Heart left ventricle (tissue), 16 donors: ENCODE results near the gene IDUA. TPM values are rescaled to one million over a fixed set of nuclear protein-coding genes. Genes with fewer than 3 reads are reported as not detected.
A peak's percentile ranks its signal among the peaks of the same experiment; 100 is the strongest.

ENCODE experiments used
- ATAC-seq, 4 donors: fragments of 200-7000 bp; cut with Tn5 transposase; one replicate each; pipeline ENCODE4 v1.9.1; 2020 to 2022; ENCODE audit warnings: moderate library complexity in 4 of 4, mild to moderate bottlenecking in 3 of 4, moderate number of reproducible peaks in 1 of 4
- DNase-seq, 5 donors: peaks; one replicate each; pipeline ENCODE4 v3.0.0-alpha.2; 2020
- H3K27ac ChIP-seq, 12 donors: fragments of 200-600 bp; sonication (generic) in 4 of 12; one replicate each; pipeline versions ENCODE4 v1.5.0 to v1.8.0; 2016 to 2022; ENCODE audit warnings: mild to moderate bottlenecking in 2 of 12
- H3K27me3 ChIP-seq, 9 donors: fragments of 200-600 bp; sonication (generic) in 2 of 9; one replicate each; pipeline versions ENCODE4 v1.5.1 to v1.8.0; 2016 to 2022; ENCODE audit warnings: mild to moderate bottlenecking in 3 of 9
- H3K36me3 ChIP-seq, 9 donors: fragments of 200-600 bp; sonication (generic) in 2 of 9; one replicate each; pipeline versions ENCODE4 v1.5.0 to v1.8.0; 2018 to 2022; ENCODE audit warnings: mild to moderate bottlenecking in 2 of 9
- H3K4me1 ChIP-seq, 12 donors: fragments of 200-600 bp; sonication (generic) in 4 of 12; one replicate each; pipeline versions ENCODE4 v1.5.0 to v1.8.0; 2016 to 2022; ENCODE audit warnings: mild to moderate bottlenecking in 3 of 12
- H3K4me3 ChIP-seq, 12 donors: fragments of 200-600 bp; sonication (generic) in 4 of 12; one replicate each; pipeline versions ENCODE4 v1.5.0 to v1.8.0; 2017 to 2022; ENCODE audit warnings: mild to moderate bottlenecking in 9 of 12, moderate library complexity in 4 of 12
- H3K9me3 ChIP-seq, 12 donors: fragments of 200-600 bp; sonication (generic) in 4 of 12; one replicate each; pipeline versions ENCODE4 v1.5.0 to v1.8.0; 2016 to 2022; ENCODE audit warnings: mild to moderate bottlenecking in 1 of 12
- CTCF ChIP-seq, 12 donors: fragments of 200-600 bp; sonication (generic) in 4 of 12; IDR thresholded peaks; one replicate each; pipeline versions ENCODE4 v1.5.0 to v1.8.0; 2018 to 2022; ENCODE audit warnings: antibody characterized with exemption in 12 of 12, mild to moderate bottlenecking in 5 of 12
- POLR2A ChIP-seq, 2 donors: fragments of 450-650 bp; IDR thresholded peaks; one replicate each; pipeline ENCODE4 v1.6.1; 2017; ENCODE audit warnings: antibody characterized with exemption in 2 of 2, mild to moderate bottlenecking in 2 of 2, moderate library complexity in 2 of 2
- WGBS, 4 donors: extraction: QIAGEN DNeasy Blood & Tissue Kit in 2 of 4; methylation state at CpG; one replicate each; pipeline versions ENCODE4 v1.1.5 to v1.1.7; 2013 to 2018; 5-methylcytosine and 5-hydroxymethylcytosine counted together
- intact Hi-C, 10 donors: fragments of 100-400 bp; cut with DNase I; formaldehyde crosslinking; loops; one replicate each; pipeline versions ENCODE4 v1.11.1 to v1.14.2; 2022
- polyA plus RNA-seq, 2 donors: library from polyadenylated mRNA; stranded (reverse); fragments of 200-250 nt; gene quantifications; one replicate each; pipeline ENCODE4 v1.2.3, GENCODE V29; 2013
- total RNA-seq, 9 donors: library from RNA; depleted of rRNA in 2 of 9; stranded (reverse); fragments of >200 nt in 2 of 9; fragmentation: NEBNext Ultra II Directional in 3 of 9; extraction: Animal tissue kit (Norgen Biotek cat#: 25700) in 3 of 9; gene quantifications; one replicate each; pipeline versions ENCODE4 v1.1.0 to v1.2.4, GENCODE V29; 2016 to 2023
- donor health status: ischemic (EF 13 %, LVEDD 7.1; RV severe dilation, severe dysfunction).
- donor health status: healthy with polysubstance abuse.
- donor health status: DM: no; HTN: yes; CAD: no.
- donor health status: DM: no; HTN: no; CAD: no.
- donor health status: ischemic (EF 25% LVEDD 6.9; RV normal size, moderate dysfunction).
- donor health status: ischemic (EF 25% LVEDD 5.7; RV mildly dilated, moderate dysfunction).
- donor health status: healthy.
- donor health status: DM: yes; HTN: yes; CAD: no.
- donor health status: ischemic (EF 35%, LVEDD 5.7; RV mildly dilated, moderate dysfunction).
- donor health status: nonischemic (EF 11% LVEDD 7.7; RV severe dilation, severe dysfunction).
- donor health status: DM: yes; HTN: yes; CAD: no.
- donor health status: PGD.
- donor health status: ischemic (EF 29% LVEDD 5.4; RV normal size, mild dysfunction).
- donor health status: nonischemic (EF 23%, LVEDD 6.1; RV moderate dilation, normal function).

IDUA gene
- total and polyA plus RNA-seq, 11 donors: 3.2 to 17.4 (median 6.8) TPM

- Histone ChIP-seq H3K36me3 (no peaks in the 10 kb centered on the region), H3K4me1 (peaks cover 0 to 37% (median 21%) of the 10 kb centered on the region in 12 donors), H3K27me3 (peaks cover 7 to 32% (median 22%) of the 10 kb centered on the region in 9 donors), H3K4me3 (no peak overlapping the region), H3K9me3 (no peaks in the 10 kb centered on the region), H3K27ac (no peak overlapping the region)
- 88 to 94% (median 93%) methylated on average over 17 of the region's 17 CpGs for WGBS, 4 donors
- DNase-seq (peak in 2 of 5 donors; percentile 17 to 49), ATAC-seq (no peak)
- intact Hi-C loops: no loop called here
- no peak for TF ChIP-seq CTCF (IDR thresholded peaks at IDR 0.05)
- no peak for TF ChIP-seq POLR2A (IDR thresholded peaks at IDR 0.05)
Measured at GRCh38 chr4:1042352-1043055, 55.7 kb downstream of the IDUA start.

- ATAC-seq (no peak), DNase-seq (no peak)
- peaks cover 0 to 37% (median 21%) of the 10 kb centered on the region in 12 donors for H3K4me1 ChIP-seq
- no peaks in the 10 kb centered on the region for H3K36me3 ChIP-seq
- no peaks in the 10 kb centered on the region for H3K9me3 ChIP-seq
- WGBS, 4 donors: 50 to 75% (median 68%) methylated on average over 7 of the region's 7 CpGs
- no peak overlapping the region for H3K4me3 ChIP-seq
- no peak for TF ChIP-seq CTCF (IDR thresholded peaks at IDR 0.05)
- TF ChIP-seq POLR2A (IDR thresholded peaks at IDR 0.05): no peak
- no peak overlapping the region for H3K27ac ChIP-seq
- intact Hi-C loops: no loop called here
- peaks cover 7 to 37% (median 22%) of the 10 kb centered on the region in 9 donors for H3K27me3 ChIP-seq
Measured at GRCh38 chr4:1043162-1043561, 56.3 kb downstream of the IDUA start.

GRCh38 chr4:1043651-1044468, 57.0 kb downstream of the IDUA start:
- 21 to 28% (median 25%) methylated on average over 18 to 36 of the region's 36 CpGs for WGBS, 4 donors
- TF ChIP-seq CTCF (IDR thresholded peaks at IDR 0.05) (no peak), POLR2A (IDR thresholded peaks at IDR 0.05) (no peak)
- peak overlapping the region in 6 of 12 donors; percentile 20 to 59 (median 38) for H3K27ac ChIP-seq
- peaks cover 0 to 37% (median 21%) of the 10 kb centered on the region in 12 donors for H3K4me1 ChIP-seq
- peak overlapping the region in 5 of 12 donors; percentile 18 to 27 (median 22) for H3K4me3 ChIP-seq
- ATAC-seq: peak; percentile 52 to 87 (median 86)
- DNase-seq: peak; percentile 73 to 94 (median 89)
- no peaks in the 10 kb centered on the region for H3K36me3 ChIP-seq
- peaks cover 7 to 44% (median 22%) of the 10 kb centered on the region in 9 donors for H3K27me3 ChIP-seq
- intact Hi-C loops: no loop called here
- no peaks in the 10 kb centered on the region for H3K9me3 ChIP-seq
